GM19023 (cell line): ENCODE measurements around the gene UBR1.
"Not testable (repeated sequence)": the region's sequence is repeated elsewhere in the genome, so short reads cannot be mapped to it uniquely, and the experiment has no call there.

Experiments used
- ATAC-seq: cut with Tn5 transposase; IDR thresholded peaks from one replicate; pipeline ENCODE4 v1.9.1; 2021; ENCODE audit warnings: mild to moderate bottlenecking, moderate library complexity; ENCODE audit not compliant: unreplicated experiment

The UBR1 gene

GRCh38 chr15:43105778-43106485 is at the start of gene UBR1:
TSS of gene UBR1 (minus strand) at chr15:43106038. CDS start at chr15:43106022, 16 bp downstream.
- peak; percentile 89 for ATAC-seq

GRCh38 chr15:43153269-43153668 is 47.4 kb upstream of the UBR1 start:
- ATAC-seq: no peak

DNA sequence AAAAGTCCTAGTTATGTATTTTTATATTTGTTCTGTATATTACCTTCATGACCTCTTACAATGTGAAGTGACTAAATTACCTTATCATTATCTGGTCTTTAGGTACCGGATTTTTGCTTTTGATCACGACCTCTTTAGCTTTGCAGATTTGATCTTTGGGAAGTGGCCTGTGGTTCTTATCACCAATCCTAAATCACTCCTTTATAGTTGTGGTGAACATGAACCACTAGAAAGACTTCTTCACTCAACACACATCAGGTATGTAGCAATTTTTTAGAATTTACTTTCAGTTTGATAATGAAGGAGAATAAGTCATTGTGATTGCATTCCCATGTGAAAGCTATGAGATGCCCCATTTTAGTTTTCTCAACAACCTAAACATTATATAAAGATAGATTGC is 45.9 kb upstream of the UBR1 start:
- no peak for ATAC-seq

GRCh38 chr15:43150191-43150929 is 44.5 kb upstream of the UBR1 start:
- ATAC-seq: no peak

DNA sequence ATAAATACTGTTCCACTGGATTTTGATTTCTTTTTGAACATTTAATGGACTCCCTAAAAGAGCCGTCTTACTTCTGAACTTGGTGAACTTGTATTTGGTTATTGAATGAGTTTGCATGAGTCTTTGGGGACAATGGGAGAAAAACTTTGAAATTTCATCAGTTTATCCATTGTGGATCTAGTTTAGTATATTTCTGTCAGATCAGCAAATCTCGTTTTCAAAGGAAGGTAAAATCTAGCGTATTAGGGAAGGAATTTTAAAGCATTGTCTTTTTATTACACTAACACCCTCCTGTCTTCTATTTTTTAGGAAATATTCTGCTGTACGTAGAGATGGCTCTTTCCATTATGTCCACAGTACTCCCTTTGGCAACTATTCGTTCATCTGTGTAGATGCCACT is 40.3 kb upstream of the UBR1 start:
- no peak for ATAC-seq

GRCh38 chr15:43144512-43144911 is 38.7 kb upstream of the UBR1 start:
- ATAC-seq: no peak

DNA sequence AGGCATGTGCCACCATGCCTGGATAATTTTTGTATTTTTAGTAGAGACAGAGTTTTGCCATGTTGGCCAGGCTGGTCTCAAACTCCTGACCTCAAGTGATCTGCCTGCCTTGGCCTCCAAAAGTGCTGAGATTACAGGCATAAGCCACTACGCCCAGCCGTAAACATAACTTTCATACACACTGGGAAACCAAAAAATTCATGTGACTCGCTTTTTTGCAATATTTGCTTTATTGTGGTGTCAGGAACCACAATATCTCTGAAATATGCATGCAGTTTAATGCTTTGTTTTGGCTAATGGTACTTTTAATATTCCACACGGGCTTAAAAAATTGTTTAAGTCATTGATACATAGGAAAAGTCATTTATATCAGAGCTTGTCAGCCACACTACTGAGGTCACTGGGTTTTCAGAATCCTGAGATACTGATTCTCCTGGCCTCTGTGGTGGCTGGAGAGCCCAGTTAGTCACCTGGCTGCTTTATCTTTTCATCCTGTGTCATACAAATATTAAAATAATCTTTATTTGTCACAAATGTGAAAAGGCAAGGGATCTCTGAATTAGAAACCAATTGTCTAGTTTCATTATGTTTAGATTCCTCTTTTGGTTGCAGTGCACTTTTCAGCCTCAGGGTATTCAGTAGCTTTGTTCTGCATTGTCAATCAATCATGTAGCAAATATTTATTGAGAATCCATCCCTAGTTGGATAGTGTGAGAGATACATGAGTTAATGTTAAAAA is 37.5 kb upstream of the UBR1 start:
- ATAC-seq: no peak

GRCh38 chr15:43135351-43135750 is 29.5 kb upstream of the UBR1 start:
- no peak for ATAC-seq

DNA sequence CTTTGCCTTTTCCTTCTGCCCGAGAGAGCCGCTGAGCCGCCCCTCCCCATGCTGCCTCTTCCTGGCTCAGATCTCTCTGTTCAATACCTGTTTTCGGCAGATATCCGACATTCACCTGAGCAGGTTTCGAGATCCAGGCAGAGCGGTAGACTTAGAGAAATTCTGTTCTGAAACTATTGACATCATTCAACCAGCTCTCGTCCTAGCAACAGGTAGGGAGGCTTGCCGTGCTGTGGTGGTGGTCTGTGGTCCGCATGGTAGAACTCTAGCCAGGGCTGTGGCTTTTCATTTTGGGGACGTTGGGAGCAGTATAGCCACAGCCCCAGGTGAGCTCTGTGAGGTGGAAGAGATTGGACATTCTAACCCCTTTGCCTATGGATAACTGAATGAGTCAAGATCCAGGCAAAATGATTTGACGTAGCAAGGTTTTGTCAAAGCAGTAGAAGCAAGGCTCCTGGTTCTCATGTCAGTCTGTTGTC is 28.4 kb upstream of the UBR1 start:
- peak; percentile 14 for ATAC-seq

GRCh38 chr15:43133430-43134156 is 27.8 kb upstream of the UBR1 start, which contains the start of gene TMEM62:
TSS of gene TMEM62 (plus strand) at chr15:43133586. CDS start at chr15:43133803, 217 bp downstream.
- ATAC-seq: peak; percentile 90

DNA sequence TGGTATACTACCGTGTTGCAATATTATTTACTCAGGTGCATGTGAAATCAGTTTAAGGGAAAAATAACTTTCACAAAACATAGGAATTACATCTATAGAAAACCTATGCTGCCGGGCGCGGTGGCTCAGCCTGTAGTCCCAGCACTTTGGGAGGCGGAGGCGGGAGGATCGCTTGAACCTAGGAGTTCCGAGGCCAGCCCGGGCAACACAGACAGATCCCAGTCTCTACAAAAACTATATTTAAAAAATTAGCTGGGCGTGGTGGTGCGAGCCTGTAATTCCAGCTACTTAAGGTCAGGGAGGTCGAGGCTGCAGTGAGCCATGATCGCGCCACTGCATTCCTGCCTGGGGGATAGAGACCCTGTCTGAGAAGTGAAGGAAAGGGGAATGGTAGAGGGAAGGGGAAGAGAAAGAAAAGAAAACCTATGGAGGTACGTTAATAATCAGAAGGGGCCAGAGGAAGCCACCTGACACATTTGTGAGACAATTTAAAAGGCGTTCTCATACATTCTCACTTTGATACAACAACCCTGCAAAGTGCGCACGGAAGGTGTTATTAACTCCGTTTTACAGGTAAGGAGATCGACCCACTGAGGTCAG is 27.1 kb upstream of the UBR1 start:
- no peak for ATAC-seq

GRCh38 chr15:43128980-43129335 is 23.1 kb upstream of the UBR1 start:
- no peak for ATAC-seq

GRCh38 chr15:43128174-43128979 is 22.5 kb upstream of the UBR1 start:
- ATAC-seq: not testable (repeated sequence)

DNA sequence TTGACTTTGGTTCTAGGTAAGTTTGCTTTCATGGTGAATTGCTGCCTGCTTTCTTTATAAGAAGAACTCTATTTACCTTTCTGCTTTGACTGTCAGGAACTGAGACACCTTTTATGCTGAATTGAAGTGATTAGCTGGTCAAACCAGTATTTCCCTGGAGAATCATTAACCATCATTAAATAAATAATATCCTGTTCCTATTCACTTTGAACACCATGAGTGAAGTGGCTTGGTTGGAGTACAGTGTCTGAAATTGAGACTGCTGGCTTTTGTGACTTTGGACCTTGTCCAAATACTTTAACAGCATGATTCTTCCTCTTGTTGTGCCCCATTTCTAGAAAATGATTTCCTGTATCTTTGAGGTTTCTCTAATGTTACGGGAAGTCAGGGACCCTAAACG is 21.9 kb upstream of the UBR1 start:
- no peak for ATAC-seq

DNA sequence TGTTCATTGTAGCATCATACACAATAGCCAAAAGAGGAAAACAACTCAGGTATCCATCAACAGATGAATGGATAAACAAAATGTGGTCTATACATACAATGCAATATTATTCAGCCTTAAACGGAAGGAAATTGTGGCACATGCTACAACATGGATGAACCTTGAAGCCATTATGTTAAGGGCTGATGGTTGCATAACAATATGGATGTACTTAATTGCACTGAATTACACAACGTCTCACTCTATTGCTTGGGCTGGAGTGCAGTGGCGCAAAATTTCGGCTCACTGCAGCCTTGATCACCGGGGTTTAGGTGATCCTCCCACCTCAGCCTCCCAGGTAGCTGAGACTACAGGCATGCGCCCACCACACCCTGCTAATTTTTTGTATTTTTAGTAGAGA is 20.5 kb upstream of the UBR1 start:
- no peak for ATAC-seq

- no peak for ATAC-seq
These were observed 19.3 kb upstream of the UBR1 start for GRCh38 chr15:43125100-43125661.

DNA sequence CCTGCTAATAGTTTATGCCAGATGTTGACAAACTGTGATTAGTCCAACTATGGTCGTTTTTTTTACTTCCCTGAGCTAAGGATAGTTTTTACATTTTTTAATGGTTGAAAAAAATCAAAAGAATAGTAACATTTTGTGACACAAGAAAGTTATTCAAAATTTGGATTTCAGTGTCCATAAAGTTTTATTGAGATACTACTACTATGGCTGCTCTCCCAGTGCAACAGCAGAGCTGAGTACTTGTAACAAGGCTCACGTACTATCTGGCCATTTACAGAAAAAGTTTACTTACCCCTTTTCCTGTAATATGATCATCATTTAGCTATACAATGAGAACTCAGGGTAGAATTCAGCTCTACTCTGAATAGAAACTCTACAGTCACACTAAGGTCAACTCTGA is 16.0 kb upstream of the UBR1 start:
- no peak for ATAC-seq

GRCh38 chr15:43118829-43119228 is 13.0 kb upstream of the UBR1 start:
- ATAC-seq: no peak

DNA sequence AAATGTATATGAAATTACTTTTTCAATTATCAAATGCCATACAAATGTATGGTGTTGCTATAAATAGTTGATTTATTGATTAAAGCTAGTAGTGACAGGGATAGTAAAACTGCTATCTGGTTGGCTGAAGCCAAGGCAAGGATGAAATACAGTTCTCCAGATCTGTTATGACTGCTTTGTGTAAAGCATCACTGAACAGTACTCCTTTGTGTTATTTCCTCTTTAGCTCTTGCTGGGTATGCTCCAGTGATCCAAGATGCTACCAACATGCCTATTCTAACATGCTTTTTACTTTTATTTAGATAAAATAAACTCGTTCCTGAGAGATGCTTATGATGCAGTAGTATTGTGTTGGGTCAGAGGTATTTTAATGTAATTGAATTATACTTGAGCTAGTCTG is 12.4 kb upstream of the UBR1 start:
- ATAC-seq: no peak
